ENCODE results near the gene TCEAL3. TPM values are rescaled to one million over a fixed set of nuclear protein-coding genes. Genes with fewer than 3 reads are reported as not detected.

Gene TCEAL3
- total RNA-seq, 1 donor from 2014 or later: 28.7 TPM

DNA sequence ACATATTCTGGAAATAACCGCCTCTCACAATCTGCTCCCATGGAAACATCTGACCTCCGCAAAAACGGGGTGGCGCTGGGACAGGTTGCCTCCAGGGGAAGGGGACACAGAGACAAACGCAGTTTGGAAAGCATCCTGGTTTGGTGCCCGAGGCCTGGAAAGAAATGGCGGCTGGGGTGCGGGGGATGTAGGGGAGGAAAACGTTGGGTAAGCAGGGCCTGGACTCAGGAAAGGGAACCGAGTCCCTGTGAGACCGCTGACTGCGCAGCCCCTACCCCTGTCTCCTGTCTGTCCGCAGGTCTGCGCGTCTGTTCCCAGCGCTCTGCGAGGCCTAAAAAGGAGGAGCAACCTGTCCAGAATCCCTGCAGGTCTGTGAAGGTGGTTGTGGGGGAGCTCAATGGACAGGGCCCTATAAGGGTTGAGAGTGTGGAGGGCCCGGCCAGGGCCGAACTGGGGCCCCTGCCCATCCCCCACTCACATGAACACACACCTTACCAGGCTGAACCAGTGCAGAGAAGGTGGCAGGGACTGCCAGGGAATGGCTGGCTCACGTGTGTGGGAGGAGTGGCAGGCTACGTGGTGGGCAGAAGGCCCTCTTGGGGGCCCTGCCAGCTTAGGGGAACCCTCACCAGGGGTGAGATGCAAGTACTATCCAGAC, 672 bp downstream of the TCEAL3 start:
- TF ChIP-seq, protein P1, sequence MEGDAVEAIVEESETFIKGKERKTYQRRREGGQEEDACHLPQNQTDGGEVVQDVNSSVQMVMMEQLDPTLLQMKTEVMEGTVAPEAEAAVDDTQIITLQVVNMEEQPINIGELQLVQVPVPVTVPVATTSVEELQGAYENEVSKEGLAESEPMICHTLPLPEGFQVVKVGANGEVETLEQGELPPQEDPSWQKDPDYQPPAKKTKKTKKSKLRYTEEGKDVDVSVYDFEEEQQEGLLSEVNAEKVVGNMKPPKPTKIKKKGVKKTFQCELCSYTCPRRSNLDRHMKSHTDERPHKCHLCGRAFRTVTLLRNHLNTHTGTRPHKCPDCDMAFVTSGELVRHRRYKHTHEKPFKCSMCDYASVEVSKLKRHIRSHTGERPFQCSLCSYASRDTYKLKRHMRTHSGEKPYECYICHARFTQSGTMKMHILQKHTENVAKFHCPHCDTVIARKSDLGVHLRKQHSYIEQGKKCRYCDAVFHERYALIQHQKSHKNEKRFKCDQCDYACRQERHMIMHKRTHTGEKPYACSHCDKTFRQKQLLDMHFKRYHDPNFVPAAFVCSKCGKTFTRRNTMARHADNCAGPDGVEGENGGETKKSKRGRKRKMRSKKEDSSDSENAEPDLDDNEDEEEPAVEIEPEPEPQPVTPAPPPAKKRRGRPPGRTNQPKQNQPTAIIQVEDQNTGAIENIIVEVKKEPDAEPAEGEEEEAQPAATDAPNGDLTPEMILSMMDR (conservative IDR thresholded peaks at IDR 0.05; ENCODE audit: low read depth, low read length): no peak
- peak overlapping the region; percentile 72 for H3K4me3 ChIP-seq (ENCODE audit: low read depth, low read length)
- no peak for DNase-seq (ENCODE audit: low read depth)

DNA sequence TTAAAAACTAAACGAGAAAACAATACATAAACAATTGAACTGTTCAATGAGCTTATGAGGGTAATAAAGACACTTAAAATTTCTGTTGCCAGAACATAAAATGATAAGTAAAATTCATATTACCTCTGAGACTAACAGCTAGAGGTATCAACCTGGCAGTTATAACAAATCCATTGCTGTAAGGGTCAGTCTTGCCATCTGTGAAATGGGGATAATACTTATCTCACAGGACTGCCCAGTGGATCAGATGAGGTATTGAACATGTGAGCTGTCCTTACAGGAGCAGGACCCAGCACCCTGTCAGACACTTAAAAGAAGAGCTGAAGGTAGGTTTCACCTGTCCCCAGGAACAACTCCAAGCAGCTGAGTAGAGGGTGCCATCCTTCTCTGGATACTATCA, 2.5 kb downstream of the TCEAL3 start:
- H3K4me3 ChIP-seq (ENCODE audit: low read depth, low read length): no peak overlapping the region
- no peak for DNase-seq (ENCODE audit: low read depth)
- TF ChIP-seq, protein P1 (conservative IDR thresholded peaks at IDR 0.05; ENCODE audit: low read depth, low read length): no peak

- TF ChIP-seq, protein P1 (conservative IDR thresholded peaks at IDR 0.05; ENCODE audit: low read depth, low read length): no peak
- no peak for DNase-seq (ENCODE audit: low read depth)
- H3K4me3 ChIP-seq (ENCODE audit: low read depth, low read length): no peak overlapping the region
Observed at GRCh38 chrX:103613362-103613890, 5.7 kb downstream of the TCEAL3 start.

- TF ChIP-seq, protein P1 (conservative IDR thresholded peaks at IDR 0.05; ENCODE audit: low read depth, low read length): no peak
- H3K4me3 ChIP-seq (ENCODE audit: low read depth, low read length): no peak overlapping the region
- DNase-seq (ENCODE audit: low read depth): no peak
Observed at GRCh38 chrX:103614999-103615398, 7.2 kb downstream of the TCEAL3 start.

DNA sequence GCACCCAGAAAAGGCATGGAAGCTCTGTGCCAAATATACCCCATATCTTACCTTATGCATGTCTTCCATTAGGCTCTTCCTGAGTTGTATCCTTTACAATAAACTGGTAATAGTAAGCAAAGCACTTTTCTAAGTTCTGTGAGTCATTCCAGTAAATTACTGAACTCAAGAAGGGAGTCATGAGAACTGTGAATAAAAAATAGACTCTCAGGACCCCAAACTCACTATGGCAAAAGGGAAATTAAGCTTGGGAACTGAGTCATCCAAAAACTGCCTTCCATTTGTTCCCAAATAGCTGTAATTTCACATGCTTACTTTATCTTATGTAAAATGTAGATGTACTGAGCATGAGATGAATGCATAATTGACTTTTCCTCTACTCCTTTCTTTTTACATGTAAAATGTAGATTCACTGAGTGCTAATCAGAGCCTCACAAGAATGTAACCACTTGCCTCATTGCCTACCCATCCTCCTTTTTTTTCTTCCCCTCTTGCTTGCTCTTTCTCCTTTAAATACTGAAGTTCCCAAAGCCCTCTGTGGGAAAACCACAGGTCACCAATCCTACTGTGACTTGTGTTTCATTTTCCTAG, 8.1 kb downstream of the TCEAL3 start:
- TF ChIP-seq, protein P1 (conservative IDR thresholded peaks at IDR 0.05; ENCODE audit: low read depth, low read length): no peak
- H3K4me3 ChIP-seq (ENCODE audit: low read depth, low read length): no peak overlapping the region
- no peak for DNase-seq (ENCODE audit: low read depth)

DNA sequence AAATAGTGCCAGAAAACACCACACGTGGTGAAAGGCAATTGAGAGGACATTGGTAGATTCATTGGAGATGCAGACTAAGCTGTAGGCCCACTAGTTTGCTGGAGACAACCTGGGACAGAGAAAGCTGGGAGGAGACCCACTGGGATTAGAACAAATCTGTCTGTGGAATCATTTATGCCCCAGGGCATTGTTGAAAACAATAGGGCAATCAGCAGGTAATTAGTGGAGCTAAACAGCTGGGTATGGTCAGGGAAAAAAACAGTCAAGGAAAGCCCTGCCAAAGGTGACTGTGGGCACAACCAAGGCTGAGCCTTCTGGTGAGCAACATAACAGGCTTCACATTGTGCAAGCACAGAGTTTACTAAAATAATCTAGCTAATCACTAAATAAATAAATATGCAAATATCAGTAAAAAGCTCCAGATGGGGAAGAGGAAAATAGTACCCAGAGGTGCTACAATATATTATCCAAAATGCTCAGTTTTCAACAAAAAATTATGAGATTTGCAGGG, 9.0 kb downstream of the TCEAL3 start:
- TF ChIP-seq, protein P1 (conservative IDR thresholded peaks at IDR 0.05; ENCODE audit: low read depth, low read length): no peak
- H3K4me3 ChIP-seq (ENCODE audit: low read depth, low read length): no peak overlapping the region
- no peak for DNase-seq (ENCODE audit: low read depth)

All from epithelial cell of proximal tubule (primary cell).